Measurements from ENCODE around the gene ETDB. TPM values are rescaled to one million over a fixed set of nuclear protein-coding genes. Genes with fewer than 3 reads are reported as not detected.
A peak's percentile ranks its signal among the peaks of the same experiment; 100 is the strongest.

The ETDB gene
- total RNA-seq, 2 donors from 2014 or later: not detected

DNA sequence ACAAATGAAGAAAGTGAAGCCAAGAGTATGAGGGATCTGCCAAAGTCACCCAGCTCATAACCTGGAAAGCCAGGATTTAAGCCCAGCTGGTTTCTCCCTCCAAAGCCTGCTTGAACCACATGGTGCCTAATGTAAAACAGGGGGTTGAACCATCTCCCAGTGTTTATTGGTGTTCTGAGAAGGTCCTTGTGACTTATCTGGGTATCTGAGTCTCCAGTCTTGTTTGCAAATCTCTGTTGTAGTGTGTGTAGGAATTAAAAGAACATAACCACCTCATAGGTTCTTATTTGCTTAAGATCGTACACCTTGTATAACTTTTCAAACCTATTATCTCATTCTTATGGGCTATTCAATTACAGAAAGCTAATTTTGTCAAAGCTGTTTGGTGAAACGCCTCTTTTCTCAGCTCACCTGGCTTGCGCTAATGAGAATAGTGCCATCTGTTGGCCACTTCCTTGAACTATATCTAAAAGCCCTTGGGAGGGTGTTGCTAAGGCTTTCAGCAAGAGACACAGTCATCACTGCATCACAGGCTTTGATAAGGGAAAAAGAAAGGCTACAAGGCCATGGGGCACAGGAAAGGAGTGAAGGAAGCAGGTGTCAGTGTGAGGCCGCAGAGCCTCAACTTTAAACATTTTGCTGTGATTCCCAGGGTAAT is 34.0 kb downstream of the ETDB start:
- Mint-ChIP-seq H3K36me3 (ENCODE audit: low read depth) (no peaks in the 10 kb centered on the region), H3K4me3 (no peak overlapping the region), H3K4me1 (peaks cover 2% of the 10 kb centered on the region), H3K9me3 (peaks cover 64% of the 10 kb centered on the region), H3K27ac (no peak overlapping the region), H3K27me3 (ENCODE audit: insufficient read depth) (no peaks in the 10 kb centered on the region)
- no peak overlapping the region for H3K9ac ChIP-seq (ENCODE audit: extremely low read depth, low read length, poor library complexity, severe bottlenecking)
- H3K9me3 ChIP-seq (ENCODE audit: control insufficient read depth, low read length): no peaks in the 10 kb centered on the region
- no peaks in the 10 kb centered on the region for H3K27me3 ChIP-seq (ENCODE audit: control insufficient read depth, insufficient read depth, low read length, poor library complexity, severe bottlenecking)
- TF ChIP-seq, protein P1, sequence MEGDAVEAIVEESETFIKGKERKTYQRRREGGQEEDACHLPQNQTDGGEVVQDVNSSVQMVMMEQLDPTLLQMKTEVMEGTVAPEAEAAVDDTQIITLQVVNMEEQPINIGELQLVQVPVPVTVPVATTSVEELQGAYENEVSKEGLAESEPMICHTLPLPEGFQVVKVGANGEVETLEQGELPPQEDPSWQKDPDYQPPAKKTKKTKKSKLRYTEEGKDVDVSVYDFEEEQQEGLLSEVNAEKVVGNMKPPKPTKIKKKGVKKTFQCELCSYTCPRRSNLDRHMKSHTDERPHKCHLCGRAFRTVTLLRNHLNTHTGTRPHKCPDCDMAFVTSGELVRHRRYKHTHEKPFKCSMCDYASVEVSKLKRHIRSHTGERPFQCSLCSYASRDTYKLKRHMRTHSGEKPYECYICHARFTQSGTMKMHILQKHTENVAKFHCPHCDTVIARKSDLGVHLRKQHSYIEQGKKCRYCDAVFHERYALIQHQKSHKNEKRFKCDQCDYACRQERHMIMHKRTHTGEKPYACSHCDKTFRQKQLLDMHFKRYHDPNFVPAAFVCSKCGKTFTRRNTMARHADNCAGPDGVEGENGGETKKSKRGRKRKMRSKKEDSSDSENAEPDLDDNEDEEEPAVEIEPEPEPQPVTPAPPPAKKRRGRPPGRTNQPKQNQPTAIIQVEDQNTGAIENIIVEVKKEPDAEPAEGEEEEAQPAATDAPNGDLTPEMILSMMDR (conservative IDR thresholded peaks at IDR 0.05): peak; percentile 78
- H3K27ac ChIP-seq (ENCODE audit: low read depth, low read length): no peak overlapping the region
- WGBS, 2 experiments (ENCODE audit: insufficient coverage in 1 of 2, insufficient read length in 1 of 2): 24% methylated on average over 4 of the region's 4 CpGs; no CpG with 5 or more reads in 1 of the 2 experiments
- H3K4me3 ChIP-seq (ENCODE audit: low read length): no peak overlapping the region
- H3K36me3 ChIP-seq (ENCODE audit: control insufficient read depth, insufficient read depth, low read length): no peaks in the 10 kb centered on the region
- H3K4me1 ChIP-seq (ENCODE audit: control insufficient read depth, insufficient read depth, low read length): no peaks in the 10 kb centered on the region
- DNase-seq: peak; percentile 74

DNA sequence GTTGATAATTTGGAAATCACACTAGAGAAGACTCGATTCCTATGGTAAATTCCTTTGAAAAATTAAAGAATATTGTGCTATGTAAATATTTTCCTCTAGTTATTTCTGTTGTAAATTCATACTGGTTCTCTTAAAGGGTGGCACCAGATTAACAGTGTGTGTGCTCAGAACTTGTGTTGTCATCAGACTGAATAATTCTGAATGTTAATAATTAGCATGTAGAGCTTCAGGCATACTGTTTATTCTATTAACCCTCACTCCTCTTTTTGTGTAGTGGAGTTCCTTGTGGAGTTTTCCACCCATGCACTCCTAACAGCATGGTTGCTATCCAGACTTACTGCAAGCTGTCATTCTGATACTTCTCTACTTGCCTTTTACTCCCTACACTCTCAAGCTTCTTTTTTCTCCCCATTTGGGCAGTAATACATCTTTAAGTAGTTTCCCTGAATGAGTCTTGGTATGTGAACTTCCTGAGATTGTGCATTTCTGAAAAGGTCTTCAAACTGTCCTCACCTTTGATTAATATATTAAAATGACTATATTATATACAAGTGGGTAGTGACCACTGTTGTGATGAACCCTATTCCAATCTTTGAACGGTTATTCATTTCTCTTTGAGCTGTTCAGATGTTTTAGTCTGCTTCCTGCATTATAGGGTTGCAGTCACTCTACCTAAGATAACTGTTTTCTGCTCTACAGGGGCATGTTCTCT is 38.5 kb downstream of the ETDB start:
- H3K4me1 Mint-ChIP-seq: peaks cover 2% of the 10 kb centered on the region
- no peaks in the 10 kb centered on the region for H3K27me3 Mint-ChIP-seq (ENCODE audit: insufficient read depth)
- H3K27ac Mint-ChIP-seq: no peak overlapping the region
- DNase-seq: no peak
- Histone ChIP-seq H3K9ac (ENCODE audit: extremely low read depth, low read length, poor library complexity, severe bottlenecking) (no peak overlapping the region), H3K36me3 (ENCODE audit: control insufficient read depth, insufficient read depth, low read length) (no peaks in the 10 kb centered on the region), H3K4me1 (ENCODE audit: control insufficient read depth, insufficient read depth, low read length) (no peaks in the 10 kb centered on the region), H3K4me3 (ENCODE audit: low read length) (no peak overlapping the region), H3K9me3 (ENCODE audit: control insufficient read depth, low read length) (no peaks in the 10 kb centered on the region), H3K27ac (ENCODE audit: low read depth, low read length) (no peak overlapping the region), H3K27me3 (ENCODE audit: control insufficient read depth, insufficient read depth, low read length, poor library complexity, severe bottlenecking) (no peaks in the 10 kb centered on the region)
- TF ChIP-seq, protein P1 (conservative IDR thresholded peaks at IDR 0.05): no peak
- peaks cover 31% of the 10 kb centered on the region for H3K9me3 Mint-ChIP-seq
- no peaks in the 10 kb centered on the region for H3K36me3 Mint-ChIP-seq (ENCODE audit: low read depth)
- 89% methylated on average over 2 of the region's 2 CpGs; no CpG with 5 or more reads in 1 of the 2 experiments for WGBS, 2 experiments (ENCODE audit: insufficient coverage in 1 of 2, insufficient read length in 1 of 2)
- no peak overlapping the region for H3K4me3 Mint-ChIP-seq

Other genes starting within 250 kb of the ETDB start
- 10 to 100 TPM; 22.1 to 28.4 TPM for gene MOSPD1, start 205.3 kb downstream of the ETDB start, total RNA-seq
- 1 to 10 TPM; 1.2 to 2.7 TPM for gene SMIM10, start 129.5 kb downstream of the ETDB start, total RNA-seq
- gene RTL8B, start 98.0 kb downstream of the ETDB start, total RNA-seq: 1 to 10 TPM; 8.6 to 8.8 TPM
- gene RTL8C, start 88.2 kb downstream of the ETDB start, total RNA-seq: 100 to 1,000 TPM in 1 of 2 donors, 10 to 100 TPM in 1; 88.1 to 107 TPM
- 10 to 100 TPM; 33.6 to 42.3 TPM for gene RTL8A, start 68.4 kb downstream of the ETDB start, total RNA-seq
- 1 to 10 TPM; 5.1 to 7.5 TPM for gene SMIM10L2B, start 21.8 kb downstream of the ETDB start, total RNA-seq
- gene CT55, start 50.9 kb upstream of the ETDB start, total RNA-seq: under 1 TPM in 1 of 2 donors, not detected in 1; 0.24 TPM
- gene ETDA, start 131.5 kb upstream of the ETDB start, total RNA-seq: not detected
- not detected for gene ETDC, start 189.0 kb upstream of the ETDB start, total RNA-seq
- gene ZNF75D, start 223.6 kb upstream of the ETDB start, total RNA-seq: 1 to 10 TPM; 3.6 to 6.0 TPM
- 10 to 100 TPM in 1 of 2 donors, 1 to 10 TPM in 1; 8.5 to 12.8 TPM for gene ZNF449, start 224.3 kb upstream of the ETDB start, total RNA-seq